Activated T-cell treated with anti-CD3 and anti-CD28 coated beads, Interleukin-2, amount 50 U/mL, for 4 hours (primary cell): ENCODE measurements around the gene MCOLN3. TPM values are rescaled to one million over a fixed set of nuclear protein-coding genes. Genes with fewer than 3 reads are reported as not detected.
A peak's percentile ranks its signal among the peaks of the same experiment; 100 is the strongest.

Experiments
- ATAC-seq, 2 donors: fragments of 200-7000 bp; cut with Tn5 transposase; one replicate each; pipeline ENCODE4 v1.10.0; 2021
- DNase-seq: peaks from one replicate; pipeline ENCODE4 v3.0.0-alpha.2; 2020
- H3K27me3 Mint-ChIP-seq: one replicate; pipeline ENCODE4 v1.8.0; 2021; ENCODE audit warnings: low read depth, mixed read lengths
- H3K36me3 Mint-ChIP-seq: one replicate; pipeline ENCODE4 v1.8.0; 2022; ENCODE audit warnings: mixed read lengths; ENCODE audit not compliant: insufficient read depth
- H3K4me1 Mint-ChIP-seq: one replicate; pipeline ENCODE4 v1.8.0; 2021; ENCODE audit warnings: low read depth, mixed read lengths
- H3K4me3 Mint-ChIP-seq: one replicate; pipeline ENCODE4 v1.8.0; 2021; ENCODE audit warnings: mild to moderate bottlenecking, moderate library complexity, mixed read lengths
- H3K9me3 Mint-ChIP-seq: one replicate; pipeline ENCODE4 v1.8.0; 2021; ENCODE audit warnings: mixed read lengths
- total RNA-seq, 3 donors: library from RNA; stranded (reverse); gene quantifications; one replicate each; pipeline ENCODE4 v1.2.1, GENCODE V29; 2021

Gene MCOLN3
- total RNA-seq = under 1 TPM in 2 of 3 donors, not detected in 1; 0.08 to 0.19 TPM

GRCh38 chr1:85048296-85049064, at the start of gene MCOLN3:
Gene MCOLN3 (minus strand): TSS chr1:85048500. CDS start chr1:85045360, 3,140 bp downstream.
- Mint-ChIP-seq H3K4me3 (peak within 1 kb of the TSS; percentile 73), H3K36me3 (no peaks in the 10 kb centered on the region), H3K9me3 (no peaks in the 10 kb centered on the region), H3K4me1 (peaks cover 23% of the 10 kb centered on the region), H3K27me3 (peaks cover 51% of the 10 kb centered on the region)
- DNase-seq (peak; percentile 37), ATAC-seq (peak; percentile 63 to 65)

GRCh38 chr1:85093644-85094043, 45.3 kb upstream of the MCOLN3 start:
- peaks cover 10% of the 10 kb centered on the region for H3K4me1 Mint-ChIP-seq
- peaks cover 1% of the 10 kb centered on the region for H3K36me3 Mint-ChIP-seq
- no peak for ATAC-seq
- no peak overlapping the region for H3K4me3 Mint-ChIP-seq
- H3K9me3 Mint-ChIP-seq = no peaks in the 10 kb centered on the region
- H3K27me3 Mint-ChIP-seq = peaks cover 6% of the 10 kb centered on the region
- no peak for DNase-seq

- Mint-ChIP-seq H3K9me3 (no peaks in the 10 kb centered on the region), H3K4me3 (peak overlapping the region; percentile 62), H3K36me3 (no peaks in the 10 kb centered on the region), H3K27me3 (peaks cover 6% of the 10 kb centered on the region), H3K4me1 (peaks cover 10% of the 10 kb centered on the region)
- peak; percentile 46 to 79 for ATAC-seq
- DNase-seq = peak; percentile 6
Observed at GRCh38 chr1:85091671-85092280, 43.5 kb upstream of the MCOLN3 start.

GRCh38 chr1:85090225-85090624, 41.9 kb upstream of the MCOLN3 start:
- Mint-ChIP-seq H3K36me3 (no peaks in the 10 kb centered on the region), H3K4me3 (no peak overlapping the region), H3K27me3 (peaks cover 3% of the 10 kb centered on the region), H3K4me1 (peaks cover 10% of the 10 kb centered on the region), H3K9me3 (no peaks in the 10 kb centered on the region)
- ATAC-seq (no peak), DNase-seq (no peak)

GRCh38 chr1:85089203-85089602, 40.9 kb upstream of the MCOLN3 start:
- Mint-ChIP-seq H3K9me3 (no peaks in the 10 kb centered on the region), H3K4me3 (no peak overlapping the region), H3K36me3 (no peaks in the 10 kb centered on the region), H3K27me3 (peaks cover 9% of the 10 kb centered on the region), H3K4me1 (peaks cover 10% of the 10 kb centered on the region)
- ATAC-seq (no peak), DNase-seq (no peak)

GRCh38 chr1:85088408-85088784, 40.1 kb upstream of the MCOLN3 start:
- ATAC-seq (no peak), DNase-seq (no peak)
- no peak overlapping the region for H3K4me3 Mint-ChIP-seq
- H3K27me3 Mint-ChIP-seq = peaks cover 9% of the 10 kb centered on the region
- no peaks in the 10 kb centered on the region for H3K36me3 Mint-ChIP-seq
- H3K9me3 Mint-ChIP-seq = no peaks in the 10 kb centered on the region
- H3K4me1 Mint-ChIP-seq = peaks cover 10% of the 10 kb centered on the region

GRCh38 chr1:85087659-85088407, 39.5 kb upstream of the MCOLN3 start:
- peaks cover 10% of the 10 kb centered on the region for H3K4me1 Mint-ChIP-seq

GRCh38 chr1:85085417-85085816, 37.1 kb upstream of the MCOLN3 start:
- no peak for ATAC-seq
- no peaks in the 10 kb centered on the region for H3K9me3 Mint-ChIP-seq
- no peak for DNase-seq
- no peaks in the 10 kb centered on the region for H3K4me1 Mint-ChIP-seq
- no peak overlapping the region for H3K4me3 Mint-ChIP-seq
- H3K36me3 Mint-ChIP-seq = no peaks in the 10 kb centered on the region
- peaks cover 8% of the 10 kb centered on the region for H3K27me3 Mint-ChIP-seq

More at GRCh38 chr1:85087659-85088407, 39.5 kb upstream of the MCOLN3 start:
- no peak for ATAC-seq
- Mint-ChIP-seq H3K27me3 (peaks cover 9% of the 10 kb centered on the region), H3K36me3 (no peaks in the 10 kb centered on the region), H3K4me3 (no peak overlapping the region), H3K9me3 (no peaks in the 10 kb centered on the region)
- no peak for DNase-seq

- DNase-seq = no peak
- Mint-ChIP-seq H3K9me3 (peaks cover 11% of the 10 kb centered on the region), H3K27me3 (peaks cover 6% of the 10 kb centered on the region), H3K4me3 (no peak overlapping the region), H3K4me1 (peaks cover 5% of the 10 kb centered on the region), H3K36me3 (no peaks in the 10 kb centered on the region)
- no peak for ATAC-seq
Observed at GRCh38 chr1:85078903-85079302, 30.6 kb upstream of the MCOLN3 start.

- ATAC-seq = no peak
- H3K4me1 Mint-ChIP-seq = peaks cover 5% of the 10 kb centered on the region
- H3K4me3 Mint-ChIP-seq = no peak overlapping the region
- peaks cover 3% of the 10 kb centered on the region for H3K27me3 Mint-ChIP-seq
- no peak for DNase-seq
- peaks cover 11% of the 10 kb centered on the region for H3K9me3 Mint-ChIP-seq
- no peaks in the 10 kb centered on the region for H3K36me3 Mint-ChIP-seq
Observed at GRCh38 chr1:85074365-85074964, 26.2 kb upstream of the MCOLN3 start.

- ATAC-seq = no peak
- Mint-ChIP-seq H3K4me3 (no peak overlapping the region), H3K27me3 (no peaks in the 10 kb centered on the region), H3K4me1 (peaks cover 5% of the 10 kb centered on the region), H3K9me3 (peaks cover 11% of the 10 kb centered on the region), H3K36me3 (no peaks in the 10 kb centered on the region)
- no peak for DNase-seq
Observed at GRCh38 chr1:85070972-85071492, 22.7 kb upstream of the MCOLN3 start.

- ATAC-seq = no peak
Observed at GRCh38 chr1:85068846-85069245, 20.5 kb upstream of the MCOLN3 start.

GRCh38 chr1:85065550-85065949, 17.2 kb upstream of the MCOLN3 start:
- peaks cover 13% of the 10 kb centered on the region for H3K4me1 Mint-ChIP-seq
- no peaks in the 10 kb centered on the region for H3K36me3 Mint-ChIP-seq
- no peak overlapping the region for H3K4me3 Mint-ChIP-seq
- peaks cover 17% of the 10 kb centered on the region for H3K27me3 Mint-ChIP-seq
- DNase-seq (no peak), ATAC-seq (no peak)
- H3K9me3 Mint-ChIP-seq = no peaks in the 10 kb centered on the region

More at GRCh38 chr1:85068846-85069245, 20.5 kb upstream of the MCOLN3 start:
- Mint-ChIP-seq H3K4me1 (no peaks in the 10 kb centered on the region), H3K4me3 (no peak overlapping the region), H3K36me3 (no peaks in the 10 kb centered on the region), H3K27me3 (peaks cover 4% of the 10 kb centered on the region), H3K9me3 (no peaks in the 10 kb centered on the region)
- DNase-seq = no peak

- no peaks in the 10 kb centered on the region for H3K9me3 Mint-ChIP-seq
- DNase-seq (no peak), ATAC-seq (peak in 1 of 2 donors; percentile 5)
- no peaks in the 10 kb centered on the region for H3K36me3 Mint-ChIP-seq
- H3K27me3 Mint-ChIP-seq = peaks cover 21% of the 10 kb centered on the region
- H3K4me1 Mint-ChIP-seq = peaks cover 13% of the 10 kb centered on the region
- peak overlapping the region; percentile 84 for H3K4me3 Mint-ChIP-seq
Observed at GRCh38 chr1:85062425-85063026, 14.2 kb upstream of the MCOLN3 start.
